GM13977 (cell line): ENCODE results near the gene WNK2.

Experiments
- DNase-seq: peaks from one replicate; pipeline ENCODE4 v3.0.0; 2012; ENCODE audit warnings: low spot score
- CTCF ChIP-seq: IDR thresholded peaks from 2 replicates; pipeline ENCODE4 v1.5.1; 2012; ENCODE audit warnings: mild to moderate bottlenecking, control low read depth; ENCODE audit not compliant: insufficient read depth; ENCODE audit errors: extremely low read depth, missing control alignments
- in situ Hi-C: fragments of 300-500 bp; cut with MboI; formaldehyde crosslinking; loops from one replicate; pipeline ENCODE4 v1.12.0; 2022; ENCODE audit warnings: low sequenced_read_pairs, low pct_unique_long_range_greater_than_20kb, mixed read lengths, inconsistent platforms; ENCODE audit not compliant: unreplicated experiment

WNK2 gene

GRCh38 chr9:93164085-93164484 is 19.9 kb upstream of the WNK2 start:
- in situ Hi-C loops: loop anchor here (25.0 kb wide), 1 partner anchor 148 kb away; no protein-coding TSS in a partner anchor
- TF ChIP-seq CTCF: no peak
- no peak for DNase-seq

GRCh38 chr9:93166699-93167098 is 17.2 kb upstream of the WNK2 start:
- no peak for TF ChIP-seq CTCF
- no peak for DNase-seq
- in situ Hi-C loops: loop anchor here (25.0 kb wide), 1 partner anchor 146 kb away; no protein-coding TSS in a partner anchor

GRCh38 chr9:93167185-93167584 is 16.8 kb upstream of the WNK2 start:
- DNase-seq: no peak
- in situ Hi-C loops: loop anchor here (25.0 kb wide), 1 partner anchor 145 kb away; no protein-coding TSS in a partner anchor
- no peak for TF ChIP-seq CTCF

- no peak for DNase-seq
- in situ Hi-C loops: loop anchor here (25.0 kb wide), 1 partner anchor 144 kb away; no protein-coding TSS in a partner anchor
- no peak for TF ChIP-seq CTCF
Observed at GRCh38 chr9:93167838-93168237, 16.1 kb upstream of the WNK2 start.

GRCh38 chr9:93168581-93168980 is 15.4 kb upstream of the WNK2 start:
- no peak for DNase-seq
- in situ Hi-C loops: loop anchor here (25.0 kb wide), 1 partner anchor 144 kb away; no protein-coding TSS in a partner anchor
- no peak for TF ChIP-seq CTCF

GRCh38 chr9:93169444-93169843 is 14.5 kb upstream of the WNK2 start:
- no peak for DNase-seq
- in situ Hi-C loops: loop anchor here (25.0 kb wide), 1 partner anchor 143 kb away; no protein-coding TSS in a partner anchor
- no peak for TF ChIP-seq CTCF
